GM19035 (cell line): ENCODE data around the gene DYNAP.

Source experiments
- ATAC-seq: cut with Tn5 transposase; IDR thresholded peaks from one replicate; pipeline ENCODE4 v1.9.1; 2021; ENCODE audit not compliant: unreplicated experiment

DYNAP gene

DNA sequence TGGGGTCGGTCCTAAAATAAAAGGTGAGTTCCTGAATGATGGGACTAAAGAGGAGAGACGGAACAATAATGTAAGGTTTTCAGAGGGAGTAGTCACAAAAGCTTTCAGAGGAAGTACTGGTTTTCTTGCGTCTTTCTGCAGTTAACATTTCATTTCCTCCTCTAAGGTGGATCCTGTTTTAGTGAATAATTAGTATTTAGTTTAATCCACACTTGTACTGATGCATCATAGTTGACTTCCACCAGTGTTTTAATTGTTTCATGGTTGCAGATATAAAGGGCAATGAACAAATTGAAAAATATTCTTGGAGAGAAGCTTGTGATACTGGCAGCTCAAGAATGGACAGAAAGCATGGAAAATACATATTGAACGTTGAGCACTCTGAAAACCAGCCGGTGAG lies at the start of gene DYNAP:
TSS of gene DYNAP (plus strand) at position 301 of the 400 bp plus-strand sequence. CDS start at position 339, 38 bp downstream.
- ATAC-seq = no peak

GRCh38 chr18:54551590-54551989 lies 39.5 kb upstream of the DYNAP start:
- ATAC-seq = no peak

- no peak for ATAC-seq
These were observed 35.8 kb upstream of the DYNAP start for GRCh38 chr18:54555286-54555685.

DNA sequence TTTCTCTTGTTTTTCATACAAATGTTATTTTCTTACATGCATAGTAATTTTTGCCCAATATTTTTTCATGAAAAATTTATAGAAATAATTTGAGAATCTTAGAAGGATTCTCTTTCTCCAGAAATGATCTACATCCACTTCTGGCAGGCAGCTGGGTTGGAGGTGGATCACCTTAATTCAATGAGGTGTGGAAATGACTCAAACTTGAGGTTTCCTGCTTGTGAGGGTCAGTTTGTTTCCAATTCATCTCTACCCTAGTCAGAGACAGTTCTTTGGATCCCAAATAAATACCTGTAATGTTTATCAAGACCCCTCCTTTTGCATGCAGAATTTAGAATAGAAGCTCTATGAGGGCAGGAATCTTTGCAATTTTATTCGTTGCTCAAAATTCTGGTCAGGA lies 35.0 kb upstream of the DYNAP start:
- no peak for ATAC-seq

GRCh38 chr18:54557958-54558357 lies 33.1 kb upstream of the DYNAP start:
- no peak for ATAC-seq

- ATAC-seq = peak; percentile 70
These were observed 32.1 kb upstream of the DYNAP start for GRCh38 chr18:54558609-54559585.

DNA sequence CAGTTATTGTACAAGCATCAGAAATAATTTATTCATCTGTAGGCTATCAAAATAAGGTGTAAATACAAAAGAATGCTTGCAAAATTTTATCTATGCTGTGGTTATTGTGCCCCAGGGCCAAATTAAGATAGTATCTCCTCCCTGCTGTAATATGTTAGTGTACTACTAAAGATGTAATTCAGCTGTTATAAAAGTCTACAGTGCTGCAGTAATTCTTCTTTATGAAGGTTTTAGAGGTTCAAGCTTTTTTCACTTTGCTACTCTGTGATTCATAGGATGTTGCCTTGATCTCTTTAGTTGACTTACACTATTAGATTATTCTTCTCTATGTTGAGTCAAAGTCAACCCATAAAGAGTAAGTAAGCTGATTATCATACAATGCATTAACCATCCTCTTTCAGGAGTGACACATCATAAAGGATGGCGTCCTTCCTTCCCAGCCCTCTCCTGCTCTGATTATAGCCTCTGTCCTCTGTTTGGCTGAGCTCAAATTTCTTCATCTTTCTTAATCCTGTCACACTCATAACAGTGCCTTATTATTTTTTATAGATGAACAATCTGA lies 29.3 kb upstream of the DYNAP start:
- no peak for ATAC-seq

GRCh38 chr18:54580202-54580729 lies 10.8 kb upstream of the DYNAP start:
- no peak for ATAC-seq

GRCh38 chr18:54584065-54584464 lies 7.0 kb upstream of the DYNAP start:
- no peak for ATAC-seq

DNA sequence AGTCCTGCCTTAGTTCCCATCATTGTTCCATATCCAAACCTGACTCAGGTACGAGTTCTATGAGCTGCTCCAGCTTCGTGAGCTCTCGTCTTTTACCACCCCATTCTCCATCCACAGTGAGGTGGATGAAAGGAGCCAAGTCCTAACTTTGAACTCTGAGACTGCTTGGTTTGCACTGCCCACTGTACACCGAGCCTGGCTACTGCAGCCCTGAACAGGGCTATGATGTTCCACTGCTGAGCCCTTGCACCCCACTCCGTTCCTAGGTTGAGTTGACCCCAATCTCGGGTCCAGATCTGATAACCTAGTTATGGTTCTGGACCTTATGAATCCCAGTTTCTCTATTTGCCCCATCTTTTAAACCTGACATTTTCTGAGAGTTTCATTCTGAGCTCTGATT lies 5.3 kb upstream of the DYNAP start:
- no peak for ATAC-seq

GRCh38 chr18:54604211-54604610 lies 13.2 kb downstream of the DYNAP start:
- no peak for ATAC-seq

- no peak for ATAC-seq
These were observed 15.8 kb downstream of the DYNAP start for GRCh38 chr18:54606835-54607212.

GRCh38 chr18:54607213-54608027 lies 16.4 kb downstream of the DYNAP start:
- no peak for ATAC-seq

DNA sequence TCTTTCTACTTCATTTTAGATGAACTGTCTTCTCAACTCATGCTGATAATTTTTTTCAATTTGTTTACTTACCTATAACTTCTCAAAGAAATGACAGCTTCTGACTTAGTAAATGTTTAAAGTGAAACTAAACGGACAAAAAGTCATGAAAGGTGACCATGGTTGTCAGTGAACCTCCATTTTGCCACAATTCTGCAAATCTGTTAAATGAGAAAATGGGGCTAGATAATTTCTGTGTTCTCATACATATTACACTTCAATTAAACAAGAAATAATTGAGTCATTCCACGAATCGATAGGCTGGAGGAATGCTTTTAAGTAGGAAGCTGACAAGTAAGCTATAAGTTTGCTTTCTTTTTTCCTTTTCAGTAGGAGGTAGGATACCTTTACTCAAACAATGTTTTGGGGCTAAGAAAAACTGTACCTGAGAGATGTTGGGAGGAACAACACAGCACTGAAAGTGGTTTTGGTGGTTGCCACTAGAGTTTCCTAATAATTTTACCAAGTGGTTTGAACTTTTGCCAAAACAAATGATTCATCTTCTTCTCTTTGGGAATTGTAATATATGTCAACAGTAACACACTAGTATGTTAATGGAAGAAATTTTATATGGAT lies 17.1 kb downstream of the DYNAP start:
- ATAC-seq = no peak

GRCh38 chr18:54611816-54612215 lies 20.8 kb downstream of the DYNAP start:
- ATAC-seq = no peak

GRCh38 chr18:54612237-54612636 lies 21.2 kb downstream of the DYNAP start:
- ATAC-seq = no peak

- no peak for ATAC-seq
These were observed 22.1 kb downstream of the DYNAP start for GRCh38 chr18:54613174-54613573.

DNA sequence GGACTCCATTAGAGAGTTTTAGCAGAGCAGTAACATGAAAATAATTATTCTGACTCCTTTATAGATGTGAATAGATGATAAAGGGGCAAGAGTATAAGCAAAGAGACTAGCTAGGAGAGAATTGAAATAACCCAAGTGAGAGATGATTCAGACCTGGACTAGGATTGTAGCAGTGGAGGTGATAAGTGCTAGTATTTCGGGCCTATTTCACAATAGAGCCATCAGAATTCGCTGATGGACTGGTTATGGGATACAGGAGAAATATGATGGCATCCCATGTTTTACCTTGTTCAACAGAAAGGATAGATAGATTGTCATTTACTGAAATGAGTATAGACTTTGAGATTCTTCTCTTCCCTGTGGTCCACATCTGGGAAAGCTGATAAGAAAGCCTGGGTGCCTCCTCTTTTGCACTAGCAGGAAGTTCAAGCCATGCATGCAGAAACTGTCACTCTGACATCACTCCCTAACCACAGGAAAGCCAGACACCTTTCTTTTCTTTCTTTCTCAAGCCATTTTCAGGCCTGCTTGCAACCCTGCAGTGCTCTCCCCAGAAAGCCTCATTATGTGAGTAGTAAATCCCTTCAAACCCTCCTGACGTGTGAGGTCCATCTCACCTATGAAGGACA lies 25.3 kb downstream of the DYNAP start:
- peak; percentile 62 for ATAC-seq

GRCh38 chr18:54622084-54622483 lies 31.0 kb downstream of the DYNAP start:
- ATAC-seq = no peak

DNA sequence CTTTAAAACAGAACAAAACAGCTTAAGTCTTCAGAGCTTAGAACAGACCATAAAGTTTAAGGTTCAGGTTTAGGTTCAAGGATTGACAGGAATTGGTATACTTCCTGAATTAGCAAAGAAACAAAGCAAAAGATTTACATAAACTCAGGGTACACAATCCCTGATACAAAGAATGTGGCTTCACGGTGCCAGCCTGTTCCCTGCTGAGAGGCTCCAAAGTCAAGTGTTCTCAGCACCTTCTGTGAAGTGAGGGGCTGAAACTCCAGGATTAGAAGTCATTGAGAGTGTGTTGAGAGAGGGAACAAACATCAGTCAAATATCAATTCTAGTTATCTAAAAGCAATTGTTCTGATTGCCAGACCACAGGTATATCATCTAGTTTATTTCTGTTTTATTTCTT lies 35.7 kb downstream of the DYNAP start:
- no peak for ATAC-seq
